HepG2 (cell line): ENCODE data around the gene CDK5R1. TPM values are rescaled to one million over a fixed set of nuclear protein-coding genes. Genes with fewer than 3 reads are reported as not detected.

Experiments used
- ATAC-seq: fragments of 200-7000 bp; cut with Tn5 transposase; 3 replicates; pipeline ENCODE4 v1.9.1; 2020; ENCODE audit warnings: mild to moderate bottlenecking, moderate library complexity
- BruUV-seq: library from RNA; stranded (reverse); fragments of 400-500 nt; replicated peaks from 2 replicates; lab custom pipeline; 2021; lab: Mats Ljungman, UMichigan
- CTCF ChIA-PET: fragments of 300-600 bp; formaldehyde crosslinking; extraction: SDS; loops from one replicate; lab custom pipeline; 2021; ENCODE audit warnings: low total read pairs, inconsistent platforms, low intra/inter-chr PET ratio; lab: Yijun Ruan, JAX
- POLR2A ChIA-PET: fragments of 350-600 bp; sonication (Branson Sonifier 250); formaldehyde crosslinking; loops from one replicate; lab custom pipeline; 2020; ENCODE audit warnings: antibody characterized with exemption, inconsistent platforms; lab: Yijun Ruan, JAX
- DNase-seq: peaks from one replicate; pipeline ENCODE4 v3.0.0-alpha.2; 2015; ENCODE audit warnings: low spot score
- FAIRE-seq: peaks from 3 replicates; lab custom pipeline; 2011; peaks lifted over from hg19 to GRCh38; lab: Jason Lieb, UNC
- H2AFZ ChIP-seq: one replicate; pipeline ENCODE4 v1.6.1; 2011; ENCODE audit warnings: low read length, inconsistent platforms
- H3K27ac ChIP-seq: fragments of 300-600 bp; 3 replicates; pipeline ENCODE4 v1.8.0; 2011; ENCODE audit warnings: mixed run types, mild to moderate bottlenecking, mixed read lengths, low read length, inconsistent platforms; ENCODE audit not compliant: insufficient read depth; ENCODE audit errors: extremely low read length
- H3K27me3 ChIP-seq, 2 experiments: fragments of 200-600 bp in 1 of 2; 2 replicates in 1 of 2; 3 replicates in 1 of 2; pipeline versions ENCODE4 v1.6.0 to v1.8.0; 2011; ENCODE audit warnings: low read length in 2 of 2, mild to moderate bottlenecking in 2 of 2, moderate library complexity in 2 of 2, inconsistent platforms in 1 of 2; ENCODE audit not compliant: insufficient read depth in 2 of 2, control insufficient read depth in 1 of 2
- H3K36me3 ChIP-seq, 2 experiments: fragments of 200-600 bp in 1 of 2; replicated peaks in 1 of 2; 2 replicates in 1 of 2; 3 replicates in 1 of 2; pipeline versions ENCODE4 v1.5.1 to v1.8.0; 2011; ENCODE audit warnings: low read length in 2 of 2, inconsistent platforms in 1 of 2; ENCODE audit not compliant: insufficient read depth in 2 of 2, control insufficient read depth in 1 of 2
- H3K4me1 ChIP-seq: 2 replicates; pipeline ENCODE4 v1.5.1; 2012; ENCODE audit warnings: low read length, inconsistent platforms; ENCODE audit not compliant: insufficient read depth
- H3K4me2 ChIP-seq: 2 replicates; pipeline ENCODE4 v1.6.0; 2011; ENCODE audit warnings: low read depth, low read length, inconsistent platforms
- H3K4me3 ChIP-seq, 3 experiments: fragments of 200-600 bp in 1 of 3; sonication (generic), shearing (Covaris generic) in 1 of 3; replicated peaks in 1 of 3; 2 replicates each; pipeline ENCODE4 v1.5.1; 2011 to 2016; ENCODE audit warnings: low read length in 3 of 3, inconsistent platforms in 2 of 3, low read depth in 2 of 3, mild to moderate bottlenecking in 2 of 3, control low read depth in 1 of 3, mixed read lengths in 1 of 3; ENCODE audit not compliant: insufficient read depth in 1 of 3
- H3K79me2 ChIP-seq: one replicate; pipeline ENCODE4 v1.6.1; 2011; ENCODE audit warnings: low read length, inconsistent platforms; ENCODE audit not compliant: insufficient read depth
- H3K9ac ChIP-seq: 2 replicates; pipeline ENCODE4 v1.6.0; 2011; ENCODE audit warnings: mild to moderate bottlenecking, low read depth, low read length, inconsistent platforms; ENCODE audit not compliant: insufficient read depth
- H3K9me3 ChIP-seq: 2 replicates; pipeline ENCODE4 v1.5.1; 2012; ENCODE audit warnings: mild to moderate bottlenecking, low read length
- H4K20me1 ChIP-seq: 2 replicates; pipeline ENCODE4 v1.6.0; 2011; ENCODE audit warnings: inconsistent platforms, mild to moderate bottlenecking, low read length, moderate library complexity; ENCODE audit not compliant: insufficient read depth
- CCAR2 ChIP-seq: fragments of 200-400 bp; formaldehyde crosslinking; optimal IDR thresholded peaks from 2 replicates; pipeline ENCODE3; 2018; ENCODE audit warnings: low read depth, mild to moderate bottlenecking, low read length, moderate library complexity
- GABPB1 ChIP-seq: IDR thresholded peaks from 2 replicates; pipeline ENCODE4 v1.6.1; 2016; ENCODE audit warnings: mild to moderate bottlenecking, missing genetic modification reagents, moderate library complexity, missing compliant biosample characterization
- HCFC1 ChIP-seq: fragments of 150-350 bp; IDR thresholded peaks from 2 replicates; pipeline ENCODE4 v1.6.1; 2014; ENCODE audit warnings: low read depth, low read length
- JUN ChIP-seq: sonication (generic); formaldehyde crosslinking; IDR thresholded peaks from 2 replicates; pipeline ENCODE4 v1.4.0; 2020; ENCODE audit warnings: mild to moderate bottlenecking, missing genetic modification reagents
- PAX8 ChIP-seq: sonication (generic); formaldehyde crosslinking; IDR thresholded peaks from 2 replicates; pipeline ENCODE4 v1.8.0; 2022; ENCODE audit warnings: mild to moderate bottlenecking, missing genetic modification reagents, borderline replicate concordance
- RBAK ChIP-seq: sonication (generic); formaldehyde crosslinking; IDR thresholded peaks from 2 replicates; pipeline ENCODE4 v1.5.1; 2020; ENCODE audit warnings: mild to moderate bottlenecking, missing genetic modification reagents
- SALL2 ChIP-seq: sonication (generic); formaldehyde crosslinking; IDR thresholded peaks from 2 replicates; pipeline ENCODE4 v1.8.1; 2023; ENCODE audit warnings: mild to moderate bottlenecking, missing genetic modification reagents, inconsistent platforms
- WGBS: methylation state at CpG from one replicate; pipeline ENCODE4 v1.1.6; 2017; ENCODE audit warnings: low lambda C conversion rate; 5-methylcytosine and 5-hydroxymethylcytosine counted together
- in situ Hi-C: cut with HindIII; loops from 2 replicates; pipeline ENCODE4 v1.10.0; 2017; ENCODE audit warnings: low pct_unique_long_range_greater_than_20kb; ENCODE audit not compliant: extremely low pct_ligation_motif_present
- intact Hi-C: fragments of 100-400 bp; cut with micrococcal nuclease; formaldehyde crosslinking; loops from one replicate; pipeline ENCODE4 v1.10.0; 2022; ENCODE audit not compliant: unreplicated experiment
- polyA plus RNA-seq, 8 experiments: library from polyadenylated mRNA; depleted of rRNA in 3 of 8; stranded (reverse) in 7 of 8; unstranded in 1 of 8; fragments of >200 nt; fragmentation: Illumina TruSeq in 4 of 8; extraction: Trizol in 4 of 8; gene quantifications; 2 replicates each; pipeline versions ENCODE4 v1.2.1 to v1.2.3, GENCODE V29; 2011 to 2016; ENCODE audit warnings: low read depth in 4 of 8, missing spikeins in 1 of 8, mixed read lengths in 1 of 8; ENCODE audit not compliant: insufficient read depth in 1 of 8
- total RNA-seq, 5 experiments: library from RNA; depleted of rRNA; stranded (reverse); fragments of >200 nt; fragmentation: Illumina TruSeq; extraction: Trizol; gene quantifications; 2 replicates each; pipeline ENCODE4 v1.2.3, GENCODE V29; 2016; ENCODE audit warnings: low read depth in 1 of 5
- TF ChIP-seq, protein P1 (sequence below): sonication (generic); formaldehyde crosslinking; IDR thresholded peaks from 2 replicates; pipeline ENCODE4 v1.4.0; 2020; ENCODE audit warnings: low read depth, mild to moderate bottlenecking, missing genetic modification reagents
- TF ChIP-seq, protein P2 (sequence below): sonication (generic); formaldehyde crosslinking; IDR thresholded peaks from 2 replicates; pipeline ENCODE4 v1.5.0; 2020; ENCODE audit warnings: missing genetic modification reagents, mild to moderate bottlenecking, borderline replicate concordance
- TF ChIP-seq, protein P3 (sequence below): IDR thresholded peaks from 2 replicates; pipeline ENCODE4 v1.6.1; 2016; ENCODE audit warnings: control low read depth
- TF ChIP-seq, protein P4 (sequence below): sonication (generic); formaldehyde crosslinking; conservative IDR thresholded peaks from 2 replicates; pipeline ENCODE4 v1.8.0; 2022; ENCODE audit warnings: low read depth, missing genetic modification reagents

Gene CDK5R1
- total and polyA plus RNA-seq, 2 of the 13 experiments (the other 11 are each of a cell fraction or from before 2014, with no cell fraction given) = 1.1 to 3.9 TPM

DNA sequence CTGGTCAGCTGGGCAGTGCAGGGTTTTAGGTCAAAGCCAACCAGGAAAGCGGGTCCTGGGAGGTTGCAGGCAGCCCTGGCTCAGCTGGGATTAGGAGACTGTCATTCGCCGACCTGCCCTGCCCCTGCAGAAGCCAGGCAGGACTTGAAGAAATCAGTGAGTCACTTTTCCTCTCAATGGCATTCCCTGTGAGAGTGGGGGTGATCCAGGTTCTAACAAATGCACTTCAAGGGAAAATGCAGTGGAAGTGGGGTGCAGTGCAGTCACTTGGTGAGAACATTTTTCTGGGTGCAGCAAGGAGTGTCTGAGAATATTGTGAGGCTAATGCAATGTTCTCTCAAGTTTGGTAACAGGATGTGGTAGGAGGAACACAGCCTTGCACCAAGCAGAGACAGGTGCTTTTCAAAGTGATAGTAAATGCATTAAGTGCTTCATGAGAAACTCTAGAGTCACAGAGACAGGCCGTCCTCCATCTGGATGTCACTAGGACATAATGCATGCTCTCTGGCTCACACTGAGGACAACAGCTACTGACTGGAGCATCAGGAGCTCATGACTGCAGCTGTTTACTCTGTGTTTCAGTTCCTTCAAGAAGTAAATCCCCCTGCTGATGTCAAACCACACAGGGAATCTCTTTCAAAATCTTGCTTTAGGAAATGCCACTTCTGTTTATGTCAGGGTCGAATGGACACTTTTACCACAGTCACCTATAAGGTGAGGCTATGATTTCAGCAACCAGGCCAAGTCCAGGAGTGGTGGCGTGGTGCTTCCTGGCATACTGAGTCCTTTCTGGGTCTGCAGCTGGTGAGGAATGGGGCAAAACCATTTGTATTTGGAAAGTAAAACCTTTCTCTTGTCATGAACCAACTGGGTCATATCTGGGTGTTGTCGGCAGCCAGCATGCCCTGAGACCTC is 16.7 kb downstream of the CDK5R1 start:
- intact Hi-C loops (no loop called here), in situ Hi-C loops (no loop called here)
- no peak overlapping the region for H3K9ac ChIP-seq
- H3K4me2 ChIP-seq = no peak overlapping the region
- no peaks in the 10 kb centered on the region for H3K9me3 ChIP-seq
- no TSS peak for BruUV-seq
- 62% methylated on average over 5 of the region's 7 CpGs for WGBS
- ChIA-PET CTCF (no interaction called here), POLR2A (no interaction called here)
- TF ChIP-seq PAX8 (CRISPR knock-in tag) (no peak), SALL2 (CRISPR knock-in tag) (no peak), HCFC1 (no peak)
- TF ChIP-seq, protein P1, sequence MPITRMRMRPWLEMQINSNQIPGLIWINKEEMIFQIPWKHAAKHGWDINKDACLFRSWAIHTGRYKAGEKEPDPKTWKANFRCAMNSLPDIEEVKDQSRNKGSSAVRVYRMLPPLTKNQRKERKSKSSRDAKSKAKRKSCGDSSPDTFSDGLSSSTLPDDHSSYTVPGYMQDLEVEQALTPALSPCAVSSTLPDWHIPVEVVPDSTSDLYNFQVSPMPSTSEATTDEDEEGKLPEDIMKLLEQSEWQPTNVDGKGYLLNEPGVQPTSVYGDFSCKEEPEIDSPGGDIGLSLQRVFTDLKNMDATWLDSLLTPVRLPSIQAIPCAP (CRISPR knock-in tag) = no peak
- H3K4me3 ChIP-seq = no peak overlapping the region
- no peak overlapping the region for H2AFZ ChIP-seq
- FAIRE-seq (no peak), DNase-seq (no peak), ATAC-seq (no peak)
- H3K4me1 ChIP-seq = peaks cover 16% of the 10 kb centered on the region
- no peaks in the 10 kb centered on the region for H4K20me1 ChIP-seq
- H3K27ac ChIP-seq = no peak overlapping the region
- no peaks in the 10 kb centered on the region for H3K27me3 ChIP-seq
- H3K79me2 ChIP-seq = no peaks in the 10 kb centered on the region
- no peaks in the 10 kb centered on the region for H3K36me3 ChIP-seq

GRCh38 chr17:32504166-32504990 is 17.6 kb downstream of the CDK5R1 start:
- Histone ChIP-seq H3K4me1 (peaks cover 16% of the 10 kb centered on the region), H3K4me3 (no peak overlapping the region), H2AFZ (no peak overlapping the region), H3K27me3 (no peaks in the 10 kb centered on the region), H4K20me1 (no peaks in the 10 kb centered on the region), H3K36me3 (no peaks in the 10 kb centered on the region), H3K9me3 (no peaks in the 10 kb centered on the region), H3K79me2 (no peaks in the 10 kb centered on the region), H3K4me2 (no peak overlapping the region), H3K9ac (no peak overlapping the region), H3K27ac (no peak overlapping the region)
- DNase-seq (no peak), FAIRE-seq (no peak), ATAC-seq (no peak)
- WGBS = 86% methylated on average over 15 of the region's 18 CpGs
- intact Hi-C loops = no loop called here
- in situ Hi-C loops = no loop called here
- BruUV-seq = no TSS peak
- ChIA-PET POLR2A (no interaction called here), CTCF (no interaction called here)
- no peak for TF ChIP-seq GABPB1 (CRISPR knock-in tag)
- TF ChIP-seq CCAR2 = no peak
- TF ChIP-seq, protein P2, sequence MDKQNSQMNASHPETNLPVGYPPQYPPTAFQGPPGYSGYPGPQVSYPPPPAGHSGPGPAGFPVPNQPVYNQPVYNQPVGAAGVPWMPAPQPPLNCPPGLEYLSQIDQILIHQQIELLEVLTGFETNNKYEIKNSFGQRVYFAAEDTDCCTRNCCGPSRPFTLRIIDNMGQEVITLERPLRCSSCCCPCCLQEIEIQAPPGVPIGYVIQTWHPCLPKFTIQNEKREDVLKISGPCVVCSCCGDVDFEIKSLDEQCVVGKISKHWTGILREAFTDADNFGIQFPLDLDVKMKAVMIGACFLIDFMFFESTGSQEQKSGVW (CRISPR knock-in tag) = no peak
- TF ChIP-seq, protein P3, sequence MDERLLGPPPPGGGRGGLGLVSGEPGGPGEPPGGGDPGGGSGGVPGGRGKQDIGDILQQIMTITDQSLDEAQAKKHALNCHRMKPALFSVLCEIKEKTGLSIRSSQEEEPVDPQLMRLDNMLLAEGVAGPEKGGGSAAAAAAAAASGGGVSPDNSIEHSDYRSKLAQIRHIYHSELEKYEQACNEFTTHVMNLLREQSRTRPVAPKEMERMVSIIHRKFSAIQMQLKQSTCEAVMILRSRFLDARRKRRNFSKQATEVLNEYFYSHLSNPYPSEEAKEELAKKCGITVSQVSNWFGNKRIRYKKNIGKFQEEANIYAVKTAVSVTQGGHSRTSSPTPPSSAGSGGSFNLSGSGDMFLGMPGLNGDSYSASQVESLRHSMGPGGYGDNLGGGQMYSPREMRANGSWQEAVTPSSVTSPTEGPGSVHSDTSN (CRISPR knock-in tag) = no peak
- TF ChIP-seq, protein P4, sequence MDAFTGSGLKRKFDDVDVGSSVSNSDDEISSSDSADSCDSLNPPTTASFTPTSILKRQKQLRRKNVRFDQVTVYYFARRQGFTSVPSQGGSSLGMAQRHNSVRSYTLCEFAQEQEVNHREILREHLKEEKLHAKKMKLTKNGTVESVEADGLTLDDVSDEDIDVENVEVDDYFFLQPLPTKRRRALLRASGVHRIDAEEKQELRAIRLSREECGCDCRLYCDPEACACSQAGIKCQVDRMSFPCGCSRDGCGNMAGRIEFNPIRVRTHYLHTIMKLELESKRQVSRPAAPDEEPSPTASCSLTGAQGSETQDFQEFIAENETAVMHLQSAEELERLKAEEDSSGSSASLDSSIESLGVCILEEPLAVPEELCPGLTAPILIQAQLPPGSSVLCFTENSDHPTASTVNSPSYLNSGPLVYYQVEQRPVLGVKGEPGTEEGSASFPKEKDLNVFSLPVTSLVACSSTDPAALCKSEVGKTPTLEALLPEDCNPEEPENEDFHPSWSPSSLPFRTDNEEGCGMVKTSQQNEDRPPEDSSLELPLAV (CRISPR knock-in tag) = no peak
- TF ChIP-seq JUN (CRISPR knock-in tag) = no peak
- no peak for TF ChIP-seq RBAK (CRISPR knock-in tag)
